Femur (tissue), 1 donor: ENCODE measurements around the gene GRM7.

Experiments used
- DNase-seq: peaks from one replicate; pipeline ENCODE4 v3.0.0-alpha.2; 2017

GRM7 gene

DNA sequence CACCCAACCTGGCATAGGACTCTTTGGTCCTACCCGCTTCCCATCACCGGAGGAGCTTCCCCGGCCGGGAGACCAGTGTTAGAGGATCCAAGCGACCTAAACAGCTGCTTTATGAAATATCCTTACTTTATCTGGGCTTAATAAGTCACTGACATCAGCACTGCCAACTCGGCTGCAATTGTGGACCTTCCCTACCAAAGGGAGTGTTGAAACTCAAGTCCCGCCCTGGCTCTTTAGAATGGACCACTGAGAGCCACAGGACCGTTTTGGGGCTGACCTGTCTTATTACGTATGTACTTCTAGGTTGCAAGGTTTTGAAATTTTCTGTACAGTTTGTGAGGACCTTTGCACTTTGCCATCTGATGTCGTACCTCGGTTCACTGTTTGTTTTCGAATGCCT is 879.5 kb downstream of the GRM7 start:
- DNase-seq: no peak

GRCh38 chr3:7744850-7745249 is 883.9 kb downstream of the GRM7 start:
- no peak for DNase-seq

DNA sequence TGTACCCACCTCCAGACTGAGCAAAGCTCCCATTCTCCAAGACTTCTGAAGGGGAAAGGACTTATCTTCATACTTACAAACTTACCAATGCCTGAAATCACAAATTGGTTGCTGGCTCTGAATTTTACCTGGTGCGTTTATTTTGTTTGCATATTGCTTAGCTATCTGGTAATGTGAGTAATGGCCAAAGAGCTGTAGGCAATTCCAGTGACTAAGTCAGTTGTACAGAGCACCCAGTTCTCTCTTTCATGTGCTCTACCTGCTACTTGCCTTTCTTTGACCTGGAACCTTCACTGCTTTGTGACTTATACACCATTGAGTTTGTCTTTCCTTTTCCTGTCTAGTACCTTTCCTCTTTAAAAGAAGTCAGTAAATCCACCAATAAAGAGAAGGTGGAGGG is 884.8 kb downstream of the GRM7 start:
- no peak for DNase-seq

DNA sequence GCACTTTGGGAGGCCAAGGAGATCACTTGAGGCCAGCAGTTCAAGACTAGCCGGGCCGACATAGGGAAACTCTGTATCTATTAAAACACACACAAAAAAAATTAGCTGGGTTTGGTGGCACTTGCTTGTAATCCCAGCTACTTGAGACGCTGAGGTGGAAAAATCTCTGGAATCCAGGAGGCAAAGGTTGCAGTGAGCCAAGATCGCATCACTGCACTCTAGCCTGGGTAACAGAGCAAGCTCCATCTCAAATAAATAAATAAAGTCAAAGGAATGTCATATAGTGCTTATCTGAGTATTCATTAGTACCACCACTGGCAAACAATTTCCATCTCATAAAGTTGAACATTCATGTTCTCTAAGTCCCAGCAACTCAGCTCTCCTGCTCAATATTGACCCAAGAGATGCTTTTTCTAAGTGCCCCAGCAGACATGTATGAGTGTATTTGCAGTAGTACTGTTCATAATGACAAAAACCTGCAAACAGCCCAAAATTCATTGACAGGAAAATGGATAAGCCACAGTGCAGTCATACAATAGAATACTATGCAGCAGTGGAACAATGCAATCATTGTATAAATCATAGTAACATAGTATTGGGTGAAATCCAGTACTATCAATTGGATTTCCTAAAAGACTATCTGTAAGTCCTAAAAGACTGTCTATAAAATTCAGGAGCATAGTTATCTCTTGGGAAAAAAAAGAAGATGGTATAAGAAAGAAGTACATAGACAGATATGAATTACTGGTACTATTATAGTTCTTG is 889.2 kb downstream of the GRM7 start:
- no peak for DNase-seq

- DNase-seq: no peak
These were observed 891.1 kb downstream of the GRM7 start for GRCh38 chr3:7752005-7752404.

GRCh38 chr3:7754653-7755441 is 893.9 kb downstream of the GRM7 start:
- peak; percentile 44 for DNase-seq

- no peak for DNase-seq
These were observed 898.7 kb downstream of the GRM7 start for GRCh38 chr3:7759630-7760029.

DNA sequence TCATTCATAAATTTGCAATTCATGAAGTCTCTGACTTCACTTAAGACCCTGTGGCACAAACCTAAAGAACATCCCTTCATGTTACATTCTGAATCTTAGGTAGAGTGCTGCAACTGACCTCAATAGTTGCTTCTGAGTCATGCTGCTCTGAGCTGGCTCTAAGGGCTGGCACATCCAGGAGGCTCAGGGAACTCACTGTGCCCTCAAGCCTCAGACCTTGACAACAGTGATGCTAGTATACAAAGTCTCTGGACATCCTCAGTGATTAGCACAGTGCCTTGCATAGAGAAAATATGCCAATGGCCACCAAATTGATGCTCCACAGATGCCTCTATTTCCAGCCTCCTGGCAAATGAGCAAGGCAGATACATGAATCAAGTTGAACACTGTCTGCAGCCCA is 899.8 kb downstream of the GRM7 start:
- DNase-seq: no peak

GRCh38 chr3:7764115-7764514 is 903.2 kb downstream of the GRM7 start:
- no peak for DNase-seq

DNA sequence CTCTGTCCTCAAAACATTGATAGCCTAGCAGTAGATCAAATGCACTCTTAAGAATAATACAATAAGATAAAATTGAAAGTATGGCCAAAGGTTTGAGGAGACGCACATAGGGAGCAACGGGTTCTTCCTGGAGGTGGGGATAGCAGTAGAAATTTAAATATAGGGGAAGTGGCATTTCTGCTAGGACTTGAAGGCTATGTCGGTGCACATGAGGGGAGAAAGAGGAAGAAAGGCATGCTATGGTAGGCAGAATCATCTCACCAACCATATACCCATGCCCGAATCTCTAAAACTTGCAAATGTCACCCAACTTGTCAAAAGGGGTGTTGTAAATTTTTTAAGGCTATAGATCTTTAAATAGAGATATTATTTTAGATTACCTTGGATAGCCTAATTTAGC is 905.6 kb downstream of the GRM7 start:
- no peak for DNase-seq

DNA sequence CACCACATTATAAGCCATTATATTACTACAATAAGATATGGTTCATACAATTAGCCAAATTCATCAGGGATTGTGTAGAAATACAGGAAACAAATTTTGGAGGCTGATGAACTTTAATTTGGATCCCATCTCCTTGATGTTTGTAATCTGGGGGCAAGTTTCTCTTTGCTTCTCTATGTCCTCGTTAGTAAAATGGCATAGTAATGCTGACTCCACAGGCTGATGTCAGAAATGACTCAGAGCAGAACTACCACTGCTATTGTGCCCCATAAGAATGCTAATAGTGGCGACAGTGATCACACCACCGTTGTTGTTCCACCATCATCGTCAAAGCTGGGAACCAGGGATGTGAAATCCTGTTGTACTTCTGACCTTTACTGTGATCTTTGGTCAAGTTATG is 918.4 kb downstream of the GRM7 start:
- DNase-seq: no peak

DNA sequence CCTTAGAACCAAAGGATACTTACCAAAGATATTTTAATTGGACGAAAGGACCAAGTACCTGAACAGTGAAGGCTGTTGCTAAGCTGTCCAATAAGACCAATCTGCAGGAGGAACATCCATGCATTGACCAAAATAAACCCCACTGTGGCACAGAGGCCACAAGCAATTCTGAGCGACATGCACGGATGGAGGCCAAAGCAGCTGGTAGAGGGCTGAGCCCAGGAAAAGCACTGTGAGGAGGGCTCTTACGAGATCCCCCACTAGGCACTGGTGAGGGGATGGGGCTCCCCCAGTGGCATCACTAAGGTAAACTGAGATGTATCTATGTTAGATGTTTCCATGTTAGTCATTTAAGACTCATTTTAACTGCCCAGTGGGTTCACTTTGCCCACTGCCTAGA is 920.5 kb downstream of the GRM7 start:
- DNase-seq: no peak

GRCh38 chr3:7787871-7788828 is 927.2 kb downstream of the GRM7 start:
- no peak for DNase-seq

- DNase-seq: no peak
These were observed 928.0 kb downstream of the GRM7 start for GRCh38 chr3:7788881-7789280.

DNA sequence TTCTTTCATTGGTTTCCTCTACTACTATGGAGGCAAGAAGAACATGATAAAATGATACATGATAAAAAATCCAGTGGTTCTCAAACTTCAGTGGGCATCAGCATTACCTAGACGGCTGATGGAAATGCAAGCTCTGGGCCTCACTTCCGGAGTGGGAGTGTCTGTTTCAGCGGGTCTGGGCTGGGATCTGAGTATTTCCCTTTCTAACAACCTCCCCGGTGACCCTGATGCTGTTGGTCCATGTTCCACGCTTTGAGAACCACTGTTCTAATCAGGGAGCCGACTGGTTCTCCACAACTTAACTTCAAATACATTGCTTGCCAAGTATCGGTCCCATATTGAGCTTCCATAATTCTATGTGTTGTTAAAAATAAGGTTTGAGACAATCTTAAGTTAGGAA is 928.4 kb downstream of the GRM7 start:
- DNase-seq: no peak

DNA sequence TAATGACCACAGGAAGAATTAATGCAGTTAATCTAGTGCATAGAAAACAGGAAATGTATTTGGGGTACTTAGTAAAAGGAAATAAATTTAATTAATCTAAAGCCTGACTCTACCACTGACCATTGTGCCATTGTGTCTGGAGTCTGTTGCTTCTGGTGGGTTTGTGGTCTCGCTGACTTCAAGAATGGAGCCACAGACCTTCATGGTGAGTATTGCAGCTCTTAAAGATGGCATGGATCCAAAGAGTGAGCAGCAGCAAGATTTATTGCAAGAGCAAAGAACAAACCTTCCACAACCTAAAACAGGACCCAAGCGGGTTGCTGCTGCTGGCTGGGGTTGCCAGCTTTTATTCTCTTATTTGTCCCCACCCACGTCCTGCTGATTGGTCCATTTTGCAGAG is 929.2 kb downstream of the GRM7 start:
- no peak for DNase-seq
